ENCODE data around the gene RPUSD1. TPM values are rescaled to one million over a fixed set of nuclear protein-coding genes. Genes with fewer than 3 reads are reported as not detected.
A peak's percentile ranks its signal among the peaks of the same experiment; 100 is the strongest.
"Not testable (repeated sequence)": the region's sequence is repeated elsewhere in the genome, so short reads cannot be mapped to it uniquely, and the experiment has no call there.

Gene RPUSD1
- total RNA-seq, 1 donor from 2014 or later: 8.7 TPM

GRCh38 chr16:789191-789850 is 1.1 kb upstream of the RPUSD1 start:
- intact Hi-C loops (cut with micrococcal nuclease): no loop called here
- DNase-seq (no peak), ATAC-seq (no peak)

GRCh38 chr16:788399-789126 is 382 bp upstream of the RPUSD1 start, which contains the start of gene CHTF18:
TSS of gene CHTF18 (plus strand) at chr16:788620. CDS start at chr16:788685, 65 bp downstream.
- DNase-seq: peak; percentile 95
- intact Hi-C loops (cut with micrococcal nuclease): no loop called here

GRCh38 chr16:787321-787966 is 737 bp downstream of the RPUSD1 start:
- ATAC-seq (no peak), DNase-seq (no peak)
- intact Hi-C loops (cut with micrococcal nuclease): no loop called here

More at GRCh38 chr16:788399-789126, 382 bp upstream of the RPUSD1 start, which contains the start of gene CHTF18:
- ATAC-seq: peak; percentile 94

GRCh38 chr16:785563-786535 is 2.3 kb downstream of the RPUSD1 start:
- peak; percentile 38 for ATAC-seq
- peak; percentile 86 for DNase-seq
- intact Hi-C loops (cut with micrococcal nuclease): no loop called here

DNA sequence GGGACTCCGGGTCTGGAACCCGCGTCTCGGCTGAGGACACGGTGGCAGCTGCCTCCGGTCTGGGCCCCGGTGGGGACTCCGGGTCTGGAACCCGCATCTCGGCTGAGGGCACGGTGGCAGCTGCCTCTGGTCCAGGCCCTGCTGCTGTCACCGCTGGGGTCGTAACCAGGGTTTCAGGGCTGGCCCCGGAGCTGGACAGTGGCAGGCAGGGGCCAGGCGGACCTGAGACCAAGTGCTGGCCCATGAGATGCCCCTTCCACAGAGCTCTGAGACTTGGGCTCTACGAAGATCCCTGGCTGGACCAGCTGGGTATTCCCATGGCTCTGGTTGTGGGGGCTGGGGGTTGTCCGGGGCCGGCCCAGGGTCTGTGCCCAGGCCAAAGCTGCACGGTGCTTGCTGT is 3.8 kb downstream of the RPUSD1 start:
- DNase-seq (no peak), ATAC-seq (no peak)
- intact Hi-C loops (cut with micrococcal nuclease): no loop called here

DNA sequence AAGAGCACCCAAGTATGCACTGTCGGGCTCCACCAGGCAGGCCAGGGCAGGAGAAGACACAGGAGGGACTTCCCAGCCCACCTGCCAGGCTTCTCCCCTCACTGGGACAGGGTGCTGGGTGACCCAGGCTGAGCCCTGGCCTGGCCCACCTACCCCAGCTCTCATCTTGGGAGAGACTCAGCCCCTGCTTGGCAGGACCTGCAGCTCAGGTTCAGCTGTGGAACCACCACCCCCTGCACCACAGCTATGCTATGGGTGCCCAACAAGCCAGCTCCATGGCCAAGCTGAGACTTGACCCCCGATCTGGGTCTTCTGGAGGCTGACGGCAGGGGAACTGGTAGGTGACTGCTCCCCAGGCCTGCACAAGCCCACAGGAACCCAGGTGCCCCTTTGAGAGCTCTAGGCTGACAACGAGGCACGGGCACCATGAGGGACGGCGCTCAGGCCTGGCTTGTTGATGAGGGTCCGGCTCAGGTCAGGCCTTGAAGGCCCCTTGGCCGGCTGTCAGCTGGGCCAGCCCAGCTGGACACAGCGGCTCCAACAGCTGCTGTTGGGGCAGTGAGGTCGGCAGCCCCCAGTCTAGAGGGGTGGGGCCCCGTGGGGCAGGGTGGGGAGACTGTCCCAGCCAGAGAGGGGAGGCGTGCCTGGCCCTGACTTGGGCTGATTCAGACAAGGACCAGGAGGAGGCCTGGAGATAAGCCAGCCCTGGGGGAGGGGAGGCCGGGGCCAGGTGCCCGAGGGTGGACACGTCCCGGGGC is 4.6 kb downstream of the RPUSD1 start:
- intact Hi-C loops (cut with micrococcal nuclease): no loop called here
- ATAC-seq: no peak
- peak; percentile 59 for DNase-seq

- intact Hi-C loops (cut with micrococcal nuclease): no loop called here
- no peak for ATAC-seq
Measured at GRCh38 chr16:782766-783403, 5.3 kb downstream of the RPUSD1 start.

DNA sequence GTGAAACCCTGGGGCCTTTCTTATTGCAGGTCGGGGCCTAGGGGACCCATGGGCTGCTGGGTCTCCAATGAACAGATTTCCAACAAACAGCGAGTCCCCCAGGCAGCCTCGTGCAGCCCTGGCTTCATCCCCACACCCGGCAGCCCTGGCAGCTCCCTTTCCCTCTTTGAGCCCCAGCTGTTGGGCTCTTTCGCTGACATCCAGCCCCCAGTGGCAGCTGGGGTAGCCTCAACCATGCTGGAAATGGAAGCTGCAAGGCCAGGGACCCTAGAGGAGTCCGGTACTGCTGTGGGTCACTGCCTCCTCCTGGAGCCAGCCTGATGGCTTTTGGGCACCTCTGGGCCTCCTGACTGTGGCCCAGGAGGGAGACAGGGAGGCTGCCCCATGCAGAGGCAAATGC is 5.9 kb downstream of the RPUSD1 start:
- ATAC-seq: no peak
- intact Hi-C loops (cut with micrococcal nuclease): no loop called here
- DNase-seq: no peak

More at GRCh38 chr16:782766-783403, 5.3 kb downstream of the RPUSD1 start:
- no peak for DNase-seq

DNA sequence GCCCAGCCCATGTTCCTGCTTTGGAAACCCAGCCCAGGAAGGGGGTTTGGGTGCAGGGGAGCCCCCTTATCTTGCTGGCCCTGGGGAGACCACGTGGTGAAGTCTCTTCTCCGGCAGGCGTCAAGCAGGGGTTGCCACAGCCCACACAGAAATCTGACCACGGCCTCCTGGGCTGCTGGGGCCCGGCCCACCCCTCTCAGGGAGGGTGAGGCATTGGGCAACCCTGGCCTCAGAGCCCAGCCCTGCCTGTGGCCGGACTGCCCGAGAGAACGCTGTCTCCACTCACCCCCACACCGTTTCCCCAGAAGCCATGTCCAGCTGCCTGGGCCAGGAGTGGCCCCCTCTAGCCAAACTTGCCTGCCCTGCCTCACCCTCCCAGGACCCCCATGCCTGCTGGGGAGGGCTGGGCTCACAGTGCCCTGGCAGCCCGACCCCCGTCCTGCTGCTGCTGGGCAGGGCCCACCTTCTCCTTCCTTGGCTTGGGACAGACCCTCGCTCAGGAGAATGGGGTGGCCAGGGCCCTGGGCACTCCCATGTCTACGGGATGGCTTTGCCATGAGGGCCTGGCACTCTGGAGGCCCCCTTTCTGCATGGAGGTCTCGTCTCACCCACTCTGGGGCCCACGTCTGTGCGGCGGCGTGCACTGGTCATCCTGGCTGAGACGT is 6.7 kb downstream of the RPUSD1 start:
- intact Hi-C loops (cut with micrococcal nuclease): no loop called here
- ATAC-seq: no peak
- no peak for DNase-seq

- ATAC-seq (no peak), DNase-seq (no peak)
- intact Hi-C loops (cut with micrococcal nuclease): no loop called here
Measured at GRCh38 chr16:780296-780695, 7.9 kb downstream of the RPUSD1 start.

DNA sequence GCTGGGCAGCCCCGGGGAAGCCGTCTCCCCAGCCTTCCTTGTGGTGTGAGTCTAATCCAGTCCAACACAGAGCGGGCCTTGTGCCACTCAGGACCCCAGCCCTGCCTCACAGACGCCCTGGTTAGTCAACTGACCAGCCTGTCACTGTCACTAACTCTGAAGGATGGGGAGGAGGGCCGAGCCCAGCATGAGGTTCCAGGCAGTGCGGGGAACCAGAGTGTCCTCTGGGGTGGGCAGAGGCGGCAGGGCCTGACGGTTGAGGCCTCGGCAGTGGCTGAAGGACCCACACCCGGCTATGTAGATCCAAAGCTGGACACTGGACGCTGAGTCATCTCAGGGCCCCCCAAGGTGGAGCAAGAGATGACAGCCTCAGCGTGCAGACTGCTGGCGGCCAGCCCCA is 8.6 kb downstream of the RPUSD1 start:
- intact Hi-C loops (cut with micrococcal nuclease): no loop called here
- DNase-seq (no peak), ATAC-seq (no peak)

GRCh38 chr16:778909-779527 is 9.2 kb downstream of the RPUSD1 start:
- DNase-seq (no peak), ATAC-seq (no peak)
- intact Hi-C loops (cut with micrococcal nuclease): no loop called here

- DNase-seq (no peak), ATAC-seq (no peak)
- intact Hi-C loops (cut with micrococcal nuclease): no loop called here
Measured at GRCh38 chr16:778447-778846, 9.7 kb downstream of the RPUSD1 start.

DNA sequence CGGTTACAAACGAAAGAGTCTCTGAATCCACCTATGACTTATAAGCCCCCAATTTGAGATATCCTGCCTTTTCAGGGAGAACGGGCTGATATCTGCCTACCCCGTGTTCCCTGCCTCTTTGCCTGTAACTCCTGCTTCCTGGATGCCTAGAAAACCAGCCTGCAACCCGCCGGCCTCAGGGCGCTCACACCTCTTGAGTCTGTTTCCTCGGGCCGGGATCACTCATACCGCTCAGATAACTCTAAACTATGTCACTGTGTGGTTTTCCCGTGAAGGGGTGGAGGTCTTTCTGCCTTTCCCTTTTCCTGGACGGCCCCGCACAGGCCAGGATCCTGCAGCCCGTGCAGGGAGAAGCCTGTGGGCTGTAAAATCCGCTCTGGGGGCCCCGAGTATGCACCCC is 10.4 kb downstream of the RPUSD1 start:
- intact Hi-C loops (cut with micrococcal nuclease): no loop called here
- ATAC-seq (no peak), DNase-seq (no peak)

- ATAC-seq (no peak), DNase-seq (no peak)
- intact Hi-C loops (cut with micrococcal nuclease): no loop called here
Measured at GRCh38 chr16:776824-777223, 11.4 kb downstream of the RPUSD1 start.

- DNase-seq; intact Hi-C loops (cut with micrococcal nuclease); ATAC-seq: not testable (repeated sequence)
Measured at GRCh38 chr16:776298-776697, 11.9 kb downstream of the RPUSD1 start.

- no peak for ATAC-seq
- DNase-seq: no peak
- intact Hi-C loops (cut with micrococcal nuclease): no loop called here
Measured at GRCh38 chr16:775236-775796, 12.9 kb downstream of the RPUSD1 start.
